ENCODE results near the gene CALHM6.

Gene CALHM6

DNA sequence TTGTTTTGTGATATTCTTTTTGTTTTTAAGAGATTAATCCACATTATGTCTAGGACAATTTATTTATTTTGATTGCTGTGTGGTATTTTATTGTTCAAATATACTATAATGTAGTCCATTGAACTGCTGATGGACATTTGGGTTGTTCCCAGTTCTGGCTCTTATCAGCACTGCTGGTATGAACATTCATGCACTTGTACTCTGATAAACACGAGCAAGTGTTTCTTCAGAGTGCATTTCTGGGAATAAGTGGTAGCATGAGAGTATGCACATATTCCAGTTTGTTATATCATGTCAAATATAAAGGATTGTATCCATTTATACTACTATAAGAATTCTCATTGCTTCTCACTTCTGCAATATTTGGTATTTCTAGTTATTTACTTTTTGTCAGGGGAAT, 7.1 kb downstream of the CALHM6 start:
- H3K79me2 ChIP-seq (ENCODE audit: control insufficient read depth, insufficient read depth, low read length) = no peaks in the 10 kb centered on the region
- H3K4me3 ChIP-seq (ENCODE audit: low read length) = no peak overlapping the region
- no peak overlapping the region for H2AK5ac ChIP-seq (ENCODE audit: low read length)
- no CpG with 5 or more reads among the region's 1 CpG for WGBS (ENCODE audit: extremely low coverage, insufficient coverage, low lambda C conversion rate)
- H3K23ac ChIP-seq (ENCODE audit: low read length) = no peak overlapping the region
- no peak overlapping the region for H4K8ac ChIP-seq (ENCODE audit: low read depth, low read length)
- H3K79me1 ChIP-seq (ENCODE audit: low read length) = no peaks in the 10 kb centered on the region
- no peak for DNase-seq
- no peak overlapping the region for H3K4me2 ChIP-seq (ENCODE audit: low read length)
- no peaks in the 10 kb centered on the region for H3K36me3 ChIP-seq (ENCODE audit: control insufficient read depth, insufficient read depth, low read length)
- H3K27me3 ChIP-seq (ENCODE audit: insufficient read depth, low read length, poor library complexity) = no peaks in the 10 kb centered on the region
- H3K4me1 ChIP-seq (ENCODE audit: control insufficient read depth, low read depth, low read length) = no peaks in the 10 kb centered on the region
- H4K5ac ChIP-seq (ENCODE audit: low read length) = no peak overlapping the region
- no peak overlapping the region for H2BK15ac ChIP-seq (replicated peaks; ENCODE audit: low read depth)
- H3K9ac ChIP-seq (ENCODE audit: low read length) = no peak overlapping the region
- H3K27ac ChIP-seq (ENCODE audit: low read depth, low read length) = no peak overlapping the region
- no peak overlapping the region for H3K4ac ChIP-seq (ENCODE audit: low read depth, low read length)
- no peak overlapping the region for H2BK120ac ChIP-seq (ENCODE audit: low read depth, low read length)
- no peak overlapping the region for H2BK5ac ChIP-seq (ENCODE audit: low read length)
- no peak overlapping the region for H3K56ac ChIP-seq (ENCODE audit: low read length)
- no peak overlapping the region for H3K18ac ChIP-seq (ENCODE audit: low read length)

DNA sequence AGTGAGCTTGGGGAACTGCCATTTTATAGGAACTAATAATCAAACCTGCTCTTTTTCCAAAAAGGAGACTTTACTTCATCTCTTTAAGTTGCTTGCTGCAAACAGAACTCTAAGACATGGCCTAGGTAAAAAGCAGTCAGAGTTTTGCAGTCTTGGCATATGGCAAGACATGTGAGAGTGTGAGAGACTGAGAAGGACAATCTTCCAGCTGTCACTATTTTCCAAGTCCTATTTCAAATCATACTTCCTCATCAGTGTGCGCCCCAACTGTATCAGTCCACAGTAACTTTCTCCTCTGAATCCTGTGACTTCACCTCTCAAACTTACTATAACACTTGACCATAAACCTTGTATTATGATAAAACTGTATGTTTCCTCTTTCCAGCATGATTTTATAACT, 10.4 kb downstream of the CALHM6 start:
- no peak for DNase-seq
- Histone ChIP-seq H2BK120ac (ENCODE audit: low read depth, low read length) (no peak overlapping the region), H3K79me1 (ENCODE audit: low read length) (no peaks in the 10 kb centered on the region), H3K56ac (ENCODE audit: low read length) (no peak overlapping the region), H3K4me1 (ENCODE audit: control insufficient read depth, low read depth, low read length) (no peaks in the 10 kb centered on the region), H3K18ac (ENCODE audit: low read length) (no peak overlapping the region), H3K27me3 (ENCODE audit: insufficient read depth, low read length, poor library complexity) (no peaks in the 10 kb centered on the region), H3K4me3 (ENCODE audit: low read length) (no peak overlapping the region), H3K79me2 (ENCODE audit: control insufficient read depth, insufficient read depth, low read length) (no peaks in the 10 kb centered on the region), H2AK5ac (ENCODE audit: low read length) (no peak overlapping the region), H2BK5ac (ENCODE audit: low read length) (no peak overlapping the region), H3K9ac (ENCODE audit: low read length) (no peak overlapping the region), H3K4me2 (ENCODE audit: low read length) (no peak overlapping the region), H4K8ac (ENCODE audit: low read depth, low read length) (no peak overlapping the region), H3K4ac (ENCODE audit: low read depth, low read length) (no peak overlapping the region), H3K36me3 (ENCODE audit: control insufficient read depth, insufficient read depth, low read length) (no peaks in the 10 kb centered on the region), H4K5ac (ENCODE audit: low read length) (no peak overlapping the region), H3K23ac (ENCODE audit: low read length) (no peak overlapping the region), H3K27ac (ENCODE audit: low read depth, low read length) (no peak overlapping the region), H2BK15ac (replicated peaks; ENCODE audit: low read depth) (no peak overlapping the region)
- no CpG with 5 or more reads among the region's 1 CpG for WGBS (ENCODE audit: extremely low coverage, insufficient coverage, low lambda C conversion rate)

DNA sequence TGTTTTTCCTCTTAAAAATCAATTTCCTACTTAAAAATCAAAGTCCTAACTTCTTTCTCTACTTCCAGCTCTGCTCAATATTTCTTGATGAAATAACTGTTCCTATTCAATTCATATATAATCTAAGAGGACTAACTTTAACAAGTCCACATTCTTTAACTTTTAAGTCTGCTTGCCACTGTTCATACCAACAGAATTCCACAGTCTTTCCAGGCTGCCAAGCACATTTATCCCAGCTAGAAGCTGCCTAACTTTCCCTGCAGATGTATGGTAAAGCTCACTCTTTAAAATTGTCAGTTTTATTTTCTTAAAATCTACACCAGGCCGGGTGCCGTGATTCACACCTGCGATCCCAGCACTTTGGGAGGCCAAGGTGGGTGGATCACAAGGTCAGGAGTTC, 11.5 kb downstream of the CALHM6 start:
- H3K23ac ChIP-seq (ENCODE audit: low read length) = no peak overlapping the region
- no peak overlapping the region for H3K18ac ChIP-seq (ENCODE audit: low read length)
- DNase-seq = no peak

DNA sequence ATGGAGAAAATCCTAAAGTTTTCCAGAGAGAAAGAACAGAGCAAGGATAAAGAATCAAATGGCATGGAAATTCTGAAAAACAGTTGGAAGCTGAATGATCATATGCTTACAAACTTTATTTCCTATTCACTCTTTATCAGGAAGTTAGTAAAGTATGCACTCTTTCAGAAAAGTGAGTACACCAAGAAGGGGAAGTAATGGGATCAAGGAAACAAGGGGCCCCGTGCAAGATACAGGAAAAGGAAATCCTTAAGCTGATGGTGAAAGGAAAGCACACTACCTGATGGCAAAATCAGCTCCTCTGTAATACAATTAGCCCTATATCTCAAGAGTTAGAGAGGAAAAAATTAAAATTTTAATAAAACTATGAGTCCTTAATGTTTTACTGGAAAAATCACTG, 14.0 kb downstream of the CALHM6 start:
- Histone ChIP-seq H3K4ac (ENCODE audit: low read depth, low read length) (no peak overlapping the region), H3K79me1 (ENCODE audit: low read length) (no peaks in the 10 kb centered on the region), H3K27me3 (ENCODE audit: insufficient read depth, low read length, poor library complexity) (no peaks in the 10 kb centered on the region), H4K5ac (ENCODE audit: low read length) (no peak overlapping the region), H3K4me2 (ENCODE audit: low read length) (no peak overlapping the region), H3K36me3 (ENCODE audit: control insufficient read depth, insufficient read depth, low read length) (no peaks in the 10 kb centered on the region), H2BK15ac (replicated peaks; ENCODE audit: low read depth) (no peak overlapping the region), H3K4me1 (ENCODE audit: control insufficient read depth, low read depth, low read length) (no peaks in the 10 kb centered on the region), H3K56ac (ENCODE audit: low read length) (no peak overlapping the region), H2BK5ac (ENCODE audit: low read length) (no peak overlapping the region), H2BK120ac (ENCODE audit: low read depth, low read length) (no peak overlapping the region), H3K4me3 (ENCODE audit: low read length) (no peak overlapping the region), H3K18ac (ENCODE audit: low read length) (no peak overlapping the region), H3K79me2 (ENCODE audit: control insufficient read depth, insufficient read depth, low read length) (no peaks in the 10 kb centered on the region), H3K23ac (ENCODE audit: low read length) (no peak overlapping the region), H4K8ac (ENCODE audit: low read depth, low read length) (no peak overlapping the region), H3K9ac (ENCODE audit: low read length) (no peak overlapping the region), H3K27ac (ENCODE audit: low read depth, low read length) (no peak overlapping the region), H2AK5ac (ENCODE audit: low read length) (no peak overlapping the region)
- WGBS (ENCODE audit: extremely low coverage, insufficient coverage, low lambda C conversion rate) = no CpG with 5 or more reads among the region's 1 CpG
- no peak for DNase-seq

More for the DNA sequence above, 11.5 kb downstream of the CALHM6 start:
- Histone ChIP-seq H3K79me1 (ENCODE audit: low read length) (no peaks in the 10 kb centered on the region), H4K8ac (ENCODE audit: low read depth, low read length) (no peak overlapping the region), H3K9ac (ENCODE audit: low read length) (no peak overlapping the region), H2BK15ac (replicated peaks; ENCODE audit: low read depth) (no peak overlapping the region), H3K79me2 (ENCODE audit: control insufficient read depth, insufficient read depth, low read length) (no peaks in the 10 kb centered on the region), H3K4ac (ENCODE audit: low read depth, low read length) (no peak overlapping the region), H3K27me3 (ENCODE audit: insufficient read depth, low read length, poor library complexity) (no peaks in the 10 kb centered on the region), H3K36me3 (ENCODE audit: control insufficient read depth, insufficient read depth, low read length) (no peaks in the 10 kb centered on the region), H2BK5ac (ENCODE audit: low read length) (no peak overlapping the region), H3K27ac (ENCODE audit: low read depth, low read length) (no peak overlapping the region), H3K4me1 (ENCODE audit: control insufficient read depth, low read depth, low read length) (no peaks in the 10 kb centered on the region), H3K4me2 (ENCODE audit: low read length) (no peak overlapping the region), H3K56ac (ENCODE audit: low read length) (no peak overlapping the region), H2AK5ac (ENCODE audit: low read length) (no peak overlapping the region), H3K4me3 (ENCODE audit: low read length) (no peak overlapping the region), H4K5ac (ENCODE audit: low read length) (no peak overlapping the region), H2BK120ac (ENCODE audit: low read depth, low read length) (no peak overlapping the region)
- no CpG with 5 or more reads among the region's 3 CpGs for WGBS (ENCODE audit: extremely low coverage, insufficient coverage, low lambda C conversion rate)

DNA sequence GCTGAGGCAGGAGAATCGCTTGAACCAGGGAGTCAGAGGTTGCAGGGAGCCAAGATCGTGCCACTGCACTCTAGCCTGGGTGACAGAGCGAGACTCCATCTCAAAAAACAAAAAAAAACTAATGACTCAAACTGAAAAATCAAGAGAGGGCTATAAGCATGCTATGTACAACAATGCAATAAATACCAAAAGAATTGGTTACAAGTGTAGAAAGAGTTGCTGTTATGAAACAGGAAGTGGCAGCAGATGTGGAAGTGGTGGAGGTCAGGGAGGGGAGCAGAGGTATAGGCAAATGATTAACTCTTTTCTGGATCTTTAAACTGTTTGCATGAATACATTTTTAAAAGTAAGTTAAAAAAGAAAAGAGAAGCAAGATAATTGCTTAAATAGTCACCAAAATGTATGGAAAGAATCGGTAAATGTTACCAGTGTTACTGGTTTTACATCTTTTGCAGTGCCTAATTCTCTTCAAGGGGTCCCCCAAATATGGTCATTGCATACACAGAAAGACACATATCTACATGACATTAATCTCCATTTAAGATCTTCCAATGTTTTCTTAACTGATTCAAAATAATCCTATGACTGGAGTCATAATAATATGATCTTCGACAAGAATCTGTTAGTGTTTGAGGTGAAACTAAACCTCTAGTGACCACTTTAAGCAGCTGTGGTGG, 15.0 kb downstream of the CALHM6 start:
- WGBS (ENCODE audit: extremely low coverage, insufficient coverage, low lambda C conversion rate) = no CpG with 5 or more reads among the region's 5 CpGs
- Histone ChIP-seq H3K23ac (ENCODE audit: low read length) (no peak overlapping the region), H3K4ac (ENCODE audit: low read depth, low read length) (no peak overlapping the region), H2BK120ac (ENCODE audit: low read depth, low read length) (no peak overlapping the region), H3K79me1 (ENCODE audit: low read length) (no peaks in the 10 kb centered on the region), H3K79me2 (ENCODE audit: control insufficient read depth, insufficient read depth, low read length) (no peaks in the 10 kb centered on the region), H3K27ac (ENCODE audit: low read depth, low read length) (no peak overlapping the region), H3K56ac (ENCODE audit: low read length) (no peak overlapping the region), H2AK5ac (ENCODE audit: low read length) (no peak overlapping the region), H3K18ac (ENCODE audit: low read length) (no peak overlapping the region), H3K9ac (ENCODE audit: low read length) (no peak overlapping the region), H2BK5ac (ENCODE audit: low read length) (no peak overlapping the region), H3K4me1 (ENCODE audit: control insufficient read depth, low read depth, low read length) (no peaks in the 10 kb centered on the region), H2BK15ac (replicated peaks; ENCODE audit: low read depth) (no peak overlapping the region), H3K36me3 (ENCODE audit: control insufficient read depth, insufficient read depth, low read length) (no peaks in the 10 kb centered on the region), H4K8ac (ENCODE audit: low read depth, low read length) (no peak overlapping the region), H3K4me2 (ENCODE audit: low read length) (no peak overlapping the region), H4K5ac (ENCODE audit: low read length) (no peak overlapping the region), H3K27me3 (ENCODE audit: insufficient read depth, low read length, poor library complexity) (no peaks in the 10 kb centered on the region), H3K4me3 (ENCODE audit: low read length) (no peak overlapping the region)
- DNase-seq = no peak

DNA sequence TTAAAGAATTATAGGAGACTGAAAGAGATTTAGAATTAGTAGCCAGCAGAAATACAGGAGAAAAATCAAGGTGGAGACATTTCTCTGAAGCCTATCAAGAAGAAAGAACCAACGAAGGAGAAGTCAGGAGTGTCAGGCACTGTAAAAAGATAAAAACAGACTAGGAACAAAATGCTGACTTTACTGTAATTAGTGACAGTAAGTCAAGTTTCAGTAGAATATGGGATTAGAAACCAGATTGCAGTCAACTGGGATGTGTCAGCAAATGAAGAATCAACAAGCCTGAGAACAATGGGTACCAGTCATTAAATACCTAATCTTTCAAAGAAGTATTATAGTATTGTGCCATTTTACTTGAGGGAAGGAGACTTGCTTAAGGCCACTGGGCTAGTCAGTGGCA, 21.6 kb downstream of the CALHM6 start:
- no CpG with 5 or more reads among the region's 1 CpG for WGBS (ENCODE audit: extremely low coverage, insufficient coverage, low lambda C conversion rate)

More for the DNA sequence above, 21.6 kb downstream of the CALHM6 start:
- H2BK120ac ChIP-seq (ENCODE audit: low read depth, low read length) = no peak overlapping the region
- H3K4ac ChIP-seq (ENCODE audit: low read depth, low read length) = no peak overlapping the region
- DNase-seq = no peak
- H4K5ac ChIP-seq (ENCODE audit: low read length) = no peak overlapping the region
- no peak overlapping the region for H2BK5ac ChIP-seq (ENCODE audit: low read length)
- H3K36me3 ChIP-seq (ENCODE audit: control insufficient read depth, insufficient read depth, low read length) = no peaks in the 10 kb centered on the region
- no peak overlapping the region for H3K4me2 ChIP-seq (ENCODE audit: low read length)
- H3K4me3 ChIP-seq (ENCODE audit: low read length) = no peak overlapping the region
- no peak overlapping the region for H4K8ac ChIP-seq (ENCODE audit: low read depth, low read length)
- H3K79me2 ChIP-seq (ENCODE audit: control insufficient read depth, insufficient read depth, low read length) = no peaks in the 10 kb centered on the region
- H3K23ac ChIP-seq (ENCODE audit: low read length) = no peak overlapping the region
- H3K4me1 ChIP-seq (ENCODE audit: control insufficient read depth, low read depth, low read length) = no peaks in the 10 kb centered on the region
- no peak overlapping the region for H3K56ac ChIP-seq (ENCODE audit: low read length)
- H3K27me3 ChIP-seq (ENCODE audit: insufficient read depth, low read length, poor library complexity) = no peaks in the 10 kb centered on the region
- H2AK5ac ChIP-seq (ENCODE audit: low read length) = no peak overlapping the region
- no peaks in the 10 kb centered on the region for H3K79me1 ChIP-seq (ENCODE audit: low read length)
- no peak overlapping the region for H3K18ac ChIP-seq (ENCODE audit: low read length)
- no peak overlapping the region for H3K9ac ChIP-seq (ENCODE audit: low read length)
- no peak overlapping the region for H2BK15ac ChIP-seq (replicated peaks; ENCODE audit: low read depth)
- no peak overlapping the region for H3K27ac ChIP-seq (ENCODE audit: low read depth, low read length)

Data from mesendoderm (in vitro differentiated cells).